ENCODE results near the gene SUMF2. TPM values are rescaled to one million over a fixed set of nuclear protein-coding genes. Genes with fewer than 3 reads are reported as not detected.
"Not testable (repeated sequence)": the region's sequence is repeated elsewhere in the genome, so short reads cannot be mapped to it uniquely, and the experiment has no call there.

SUMF2 gene
- total RNA-seq, 1 donor from 2014 or later, result 158 TPM

- no peaks in the 10 kb centered on the region for H3K27me3 Mint-ChIP-seq (ENCODE audit: low read depth)
- DNase-seq (ENCODE audit: low spot score), result no peak
- intact Hi-C loops (cut with micrococcal nuclease), result no loop called here
- no peak overlapping the region for H3K4me3 Mint-ChIP-seq (ENCODE audit: low read depth)
- peaks cover 44% of the 10 kb centered on the region for H3K36me3 Mint-ChIP-seq (ENCODE audit: low read depth)
- peaks cover 4% of the 10 kb centered on the region for H3K4me1 Mint-ChIP-seq (ENCODE audit: low read depth)
- H3K9me3 Mint-ChIP-seq, result no peaks in the 10 kb centered on the region
- H3K27ac Mint-ChIP-seq, result no peak overlapping the region
Measured at GRCh38 chr7:56077681-56078080, 13.6 kb downstream of the SUMF2 start.

GRCh38 chr7:56078196-56078595, 14.1 kb downstream of the SUMF2 start:
- Mint-ChIP-seq H3K4me3 (ENCODE audit: low read depth) (no peak overlapping the region), H3K27ac (no peak overlapping the region), H3K4me1 (ENCODE audit: low read depth) (peaks cover 2% of the 10 kb centered on the region), H3K36me3 (ENCODE audit: low read depth) (peaks cover 40% of the 10 kb centered on the region), H3K9me3 (no peaks in the 10 kb centered on the region), H3K27me3 (ENCODE audit: low read depth) (no peaks in the 10 kb centered on the region)
- no peak for DNase-seq (ENCODE audit: low spot score)
- intact Hi-C loops (cut with micrococcal nuclease), result no loop called here

GRCh38 chr7:56079450-56080185, 15.5 kb downstream of the SUMF2 start:
- no peaks in the 10 kb centered on the region for H3K9me3 Mint-ChIP-seq
- DNase-seq (ENCODE audit: low spot score), result no peak
- no peak overlapping the region for H3K27ac Mint-ChIP-seq
- no peaks in the 10 kb centered on the region for H3K27me3 Mint-ChIP-seq (ENCODE audit: low read depth)
- intact Hi-C loops (cut with micrococcal nuclease), result no loop called here
- H3K4me3 Mint-ChIP-seq (ENCODE audit: low read depth), result no peak overlapping the region
- H3K36me3 Mint-ChIP-seq (ENCODE audit: low read depth), result peaks cover 35% of the 10 kb centered on the region
- no peaks in the 10 kb centered on the region for H3K4me1 Mint-ChIP-seq (ENCODE audit: low read depth)

- H3K4me1 Mint-ChIP-seq (ENCODE audit: low read depth); DNase-seq (ENCODE audit: low spot score); H3K27ac Mint-ChIP-seq; H3K4me3 Mint-ChIP-seq (ENCODE audit: low read depth); H3K9me3 Mint-ChIP-seq; H3K27me3 Mint-ChIP-seq (ENCODE audit: low read depth); intact Hi-C loops (cut with micrococcal nuclease): not testable (repeated sequence)
- H3K36me3 Mint-ChIP-seq (ENCODE audit: low read depth), result peaks cover 29% of the 10 kb centered on the region
Measured at GRCh38 chr7:56080726-56081435, 16.8 kb downstream of the SUMF2 start.

- Mint-ChIP-seq H3K4me3 (ENCODE audit: low read depth) (no peak overlapping the region), H3K27ac (no peak overlapping the region), H3K36me3 (ENCODE audit: low read depth) (peaks cover 34% of the 10 kb centered on the region), H3K4me1 (ENCODE audit: low read depth) (no peaks in the 10 kb centered on the region), H3K27me3 (ENCODE audit: low read depth) (no peaks in the 10 kb centered on the region), H3K9me3 (no peaks in the 10 kb centered on the region)
- DNase-seq (ENCODE audit: low spot score), result no peak
- intact Hi-C loops (cut with micrococcal nuclease), result no loop called here
Measured at GRCh38 chr7:56081626-56082340, 17.7 kb downstream of the SUMF2 start.

GRCh38 chr7:56083150-56083785, 19.2 kb downstream of the SUMF2 start:
- Mint-ChIP-seq H3K27me3 (ENCODE audit: low read depth) (no peaks in the 10 kb centered on the region), H3K36me3 (ENCODE audit: low read depth) (peaks cover 35% of the 10 kb centered on the region), H3K4me1 (ENCODE audit: low read depth) (no peaks in the 10 kb centered on the region), H3K4me3 (ENCODE audit: low read depth) (no peak overlapping the region), H3K27ac (no peak overlapping the region), H3K9me3 (no peaks in the 10 kb centered on the region)
- intact Hi-C loops (cut with micrococcal nuclease), result no loop called here
- DNase-seq (ENCODE audit: low spot score), result no peak

GRCh38 chr7:56086761-56087160, 22.7 kb downstream of the SUMF2 start:
- no peaks in the 10 kb centered on the region for H3K27me3 Mint-ChIP-seq (ENCODE audit: low read depth)
- peaks cover 16% of the 10 kb centered on the region for H3K36me3 Mint-ChIP-seq (ENCODE audit: low read depth)
- no peak overlapping the region for H3K4me3 Mint-ChIP-seq (ENCODE audit: low read depth)
- intact Hi-C loops (cut with micrococcal nuclease), result no loop called here
- no peak for DNase-seq (ENCODE audit: low spot score)
- H3K4me1 Mint-ChIP-seq (ENCODE audit: low read depth), result no peaks in the 10 kb centered on the region
- no peaks in the 10 kb centered on the region for H3K9me3 Mint-ChIP-seq
- no peak overlapping the region for H3K27ac Mint-ChIP-seq

GRCh38 chr7:56087445-56087844, 23.4 kb downstream of the SUMF2 start:
- H3K9me3 Mint-ChIP-seq, result no peaks in the 10 kb centered on the region
- no peaks in the 10 kb centered on the region for H3K4me1 Mint-ChIP-seq (ENCODE audit: low read depth)
- DNase-seq (ENCODE audit: low spot score), result no peak
- intact Hi-C loops (cut with micrococcal nuclease), result no loop called here
- no peak overlapping the region for H3K27ac Mint-ChIP-seq
- H3K4me3 Mint-ChIP-seq (ENCODE audit: low read depth), result no peak overlapping the region
- peaks cover 10% of the 10 kb centered on the region for H3K36me3 Mint-ChIP-seq (ENCODE audit: low read depth)
- no peaks in the 10 kb centered on the region for H3K27me3 Mint-ChIP-seq (ENCODE audit: low read depth)

GRCh38 chr7:56091591-56091990, 27.5 kb downstream of the SUMF2 start:
- Mint-ChIP-seq H3K4me3 (ENCODE audit: low read depth) (no peak overlapping the region), H3K27ac (no peak overlapping the region), H3K4me1 (ENCODE audit: low read depth) (no peaks in the 10 kb centered on the region), H3K27me3 (ENCODE audit: low read depth) (no peaks in the 10 kb centered on the region), H3K9me3 (no peaks in the 10 kb centered on the region), H3K36me3 (ENCODE audit: low read depth) (peaks cover 7% of the 10 kb centered on the region)
- DNase-seq (ENCODE audit: low spot score), result no peak
- intact Hi-C loops (cut with micrococcal nuclease), result no loop called here

- H3K4me1 Mint-ChIP-seq (ENCODE audit: low read depth); intact Hi-C loops (cut with micrococcal nuclease); H3K27me3 Mint-ChIP-seq (ENCODE audit: low read depth); H3K36me3 Mint-ChIP-seq (ENCODE audit: low read depth); H3K27ac Mint-ChIP-seq; DNase-seq (ENCODE audit: low spot score); H3K9me3 Mint-ChIP-seq; H3K4me3 Mint-ChIP-seq (ENCODE audit: low read depth): not testable (repeated sequence)
Measured at GRCh38 chr7:56092388-56092787, 28.3 kb downstream of the SUMF2 start.

- intact Hi-C loops (cut with micrococcal nuclease), result no loop called here
- H3K4me1 Mint-ChIP-seq (ENCODE audit: low read depth), result no peaks in the 10 kb centered on the region
- no peak within 1 kb of the TSS for H3K27ac Mint-ChIP-seq
- no peaks in the 10 kb centered on the region for H3K27me3 Mint-ChIP-seq (ENCODE audit: low read depth)
- H3K4me3 Mint-ChIP-seq (ENCODE audit: low read depth), result no peak within 1 kb of the TSS
- no peak for DNase-seq (ENCODE audit: low spot score)
- H3K9me3 Mint-ChIP-seq, result no peaks in the 10 kb centered on the region
- peaks cover 12% of the 10 kb centered on the region for H3K36me3 Mint-ChIP-seq (ENCODE audit: low read depth)
Measured at GRCh38 chr7:56092789-56093531, 28.9 kb downstream of the SUMF2 start, which contains the start of gene PHKG1. Gene PHKG1, minus strand, starts transcription at chr7:56092952. Its CDS starts 4,011 bp downstream, at chr7:56088941.

- H3K4me1 Mint-ChIP-seq (ENCODE audit: low read depth), result peaks cover 4% of the 10 kb centered on the region
- no peaks in the 10 kb centered on the region for H3K27me3 Mint-ChIP-seq (ENCODE audit: low read depth)
- intact Hi-C loops (cut with micrococcal nuclease), result no loop called here
- H3K27ac Mint-ChIP-seq, result no peak overlapping the region
- H3K4me3 Mint-ChIP-seq (ENCODE audit: low read depth), result no peak overlapping the region
- H3K36me3 Mint-ChIP-seq (ENCODE audit: low read depth), result peaks cover 43% of the 10 kb centered on the region
- DNase-seq (ENCODE audit: low spot score), result no peak
- H3K9me3 Mint-ChIP-seq, result no peaks in the 10 kb centered on the region
Measured at GRCh38 chr7:56097700-56098099, 33.6 kb downstream of the SUMF2 start.
